ENCODE measurements around the gene WWC1. TPM values are rescaled to one million over a fixed set of nuclear protein-coding genes. Genes with fewer than 3 reads are reported as not detected.

WWC1 gene
- total RNA-seq, 2 experiments from 2014 or later: not detected

DNA sequence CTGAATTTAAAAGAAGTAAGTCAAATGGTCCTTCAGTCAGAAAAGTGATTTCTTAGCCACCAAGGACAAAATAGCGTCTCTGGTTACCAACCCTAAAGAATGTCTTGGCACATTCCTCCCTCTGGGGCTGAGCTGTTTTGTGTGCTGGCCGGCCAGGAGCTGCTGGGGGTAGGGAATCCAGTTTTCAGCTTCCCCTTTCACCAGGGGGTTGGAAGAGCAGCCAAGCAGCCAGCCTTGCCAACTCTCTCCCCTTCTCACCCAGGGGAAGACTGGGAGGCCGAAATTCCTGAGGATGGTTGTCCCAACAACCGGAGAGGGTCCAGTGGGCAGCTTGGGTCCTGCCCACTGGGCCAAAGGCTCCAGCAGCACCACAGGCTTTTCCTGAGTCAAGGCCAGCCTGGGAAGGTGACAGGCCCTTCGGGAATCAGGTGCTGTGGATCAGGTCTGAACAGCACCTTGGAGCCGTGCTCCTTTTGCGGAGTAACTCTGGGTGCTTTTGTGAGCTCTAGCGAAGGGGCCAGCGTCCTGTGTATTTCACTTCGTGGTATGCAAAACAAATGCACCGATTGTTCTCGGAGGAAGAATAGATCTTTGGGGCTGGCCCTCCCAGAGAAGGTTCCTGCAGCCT lies 4.2 kb downstream of the WWC1 start:
- no peak overlapping the region for H3K4me2 ChIP-seq (ENCODE audit: low read length)
- no TSS peak for BruUV-seq (replicated peaks)
- ChIA-PET CTCF (ENCODE audit: unreplicated experiment) (no interaction called here), POLR2A (interaction anchor here (0.7 kb wide), 1 partner anchor 111 kb away, joined by 3 read pairs; no protein-coding TSS in a partner anchor)
- no peaks in the 10 kb centered on the region for H3K9me3 ChIP-seq (ENCODE audit: low read length)
- H3K36me3 ChIP-seq (ENCODE audit: insufficient read depth, low read length): no peaks in the 10 kb centered on the region
- H3K9me2 ChIP-seq (ENCODE audit: insufficient read depth, low read length): no peaks in the 10 kb centered on the region
- H3K4me1 ChIP-seq (ENCODE audit: insufficient read depth, low read length, poor library complexity, severe bottlenecking): no peaks in the 10 kb centered on the region
- intact Hi-C loops (cut with micrococcal nuclease; ENCODE audit: unreplicated experiment): no loop called here
- TF ChIP-seq, protein P1, sequence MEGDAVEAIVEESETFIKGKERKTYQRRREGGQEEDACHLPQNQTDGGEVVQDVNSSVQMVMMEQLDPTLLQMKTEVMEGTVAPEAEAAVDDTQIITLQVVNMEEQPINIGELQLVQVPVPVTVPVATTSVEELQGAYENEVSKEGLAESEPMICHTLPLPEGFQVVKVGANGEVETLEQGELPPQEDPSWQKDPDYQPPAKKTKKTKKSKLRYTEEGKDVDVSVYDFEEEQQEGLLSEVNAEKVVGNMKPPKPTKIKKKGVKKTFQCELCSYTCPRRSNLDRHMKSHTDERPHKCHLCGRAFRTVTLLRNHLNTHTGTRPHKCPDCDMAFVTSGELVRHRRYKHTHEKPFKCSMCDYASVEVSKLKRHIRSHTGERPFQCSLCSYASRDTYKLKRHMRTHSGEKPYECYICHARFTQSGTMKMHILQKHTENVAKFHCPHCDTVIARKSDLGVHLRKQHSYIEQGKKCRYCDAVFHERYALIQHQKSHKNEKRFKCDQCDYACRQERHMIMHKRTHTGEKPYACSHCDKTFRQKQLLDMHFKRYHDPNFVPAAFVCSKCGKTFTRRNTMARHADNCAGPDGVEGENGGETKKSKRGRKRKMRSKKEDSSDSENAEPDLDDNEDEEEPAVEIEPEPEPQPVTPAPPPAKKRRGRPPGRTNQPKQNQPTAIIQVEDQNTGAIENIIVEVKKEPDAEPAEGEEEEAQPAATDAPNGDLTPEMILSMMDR (conservative IDR thresholded peaks at IDR 0.05; ENCODE audit: low read length): no peak
- TF ChIP-seq EZH2phosphoT487 (IDR thresholded peaks at IDR 0.05; ENCODE audit: borderline replicate concordance, low read depth, low read length): no peak
- no peaks in the 10 kb centered on the region for H4K20me1 ChIP-seq (ENCODE audit: insufficient read depth, low read length)
- DNase-seq (ENCODE audit: low spot score): no peak
- H3K4me3 ChIP-seq (ENCODE audit: low read depth, low read length, poor library complexity, severe bottlenecking): no peak overlapping the region
- H2AFZ ChIP-seq (ENCODE audit: low read length): no peak overlapping the region
- no peaks in the 10 kb centered on the region for H3K79me2 ChIP-seq (ENCODE audit: insufficient read depth, low read depth, low read length)
- no peak overlapping the region for H3K27ac ChIP-seq (ENCODE audit: low read depth, low read length, poor library complexity, severe bottlenecking)

- Histone ChIP-seq H3K9me3 (ENCODE audit: low read length) (no peaks in the 10 kb centered on the region), H3K4me1 (ENCODE audit: insufficient read depth, low read length, poor library complexity, severe bottlenecking) (no peaks in the 10 kb centered on the region), H3K4me3 (ENCODE audit: low read depth, low read length, poor library complexity, severe bottlenecking) (no peak overlapping the region), H4K20me1 (ENCODE audit: insufficient read depth, low read length) (no peaks in the 10 kb centered on the region), H2AFZ (ENCODE audit: low read length) (no peak overlapping the region), H3K79me2 (ENCODE audit: insufficient read depth, low read depth, low read length) (no peaks in the 10 kb centered on the region), H3K27ac (ENCODE audit: low read depth, low read length, poor library complexity, severe bottlenecking) (no peak overlapping the region), H3K36me3 (ENCODE audit: insufficient read depth, low read length) (no peaks in the 10 kb centered on the region), H3K9me2 (ENCODE audit: insufficient read depth, low read length) (no peaks in the 10 kb centered on the region), H3K4me2 (ENCODE audit: low read length) (no peak overlapping the region)
- ChIA-PET POLR2A (no interaction called here), CTCF (ENCODE audit: unreplicated experiment) (no interaction called here)
- BruUV-seq (replicated peaks): no TSS peak
- TF ChIP-seq, protein P1 (conservative IDR thresholded peaks at IDR 0.05; ENCODE audit: low read length): no peak
- no peak for TF ChIP-seq EZH2phosphoT487 (IDR thresholded peaks at IDR 0.05; ENCODE audit: borderline replicate concordance, low read depth, low read length)
- intact Hi-C loops (cut with micrococcal nuclease; ENCODE audit: unreplicated experiment): no loop called here
- no peak for DNase-seq (ENCODE audit: low spot score)
Measured at GRCh38 chr5:168296682-168297081, 5.2 kb downstream of the WWC1 start.

DNA sequence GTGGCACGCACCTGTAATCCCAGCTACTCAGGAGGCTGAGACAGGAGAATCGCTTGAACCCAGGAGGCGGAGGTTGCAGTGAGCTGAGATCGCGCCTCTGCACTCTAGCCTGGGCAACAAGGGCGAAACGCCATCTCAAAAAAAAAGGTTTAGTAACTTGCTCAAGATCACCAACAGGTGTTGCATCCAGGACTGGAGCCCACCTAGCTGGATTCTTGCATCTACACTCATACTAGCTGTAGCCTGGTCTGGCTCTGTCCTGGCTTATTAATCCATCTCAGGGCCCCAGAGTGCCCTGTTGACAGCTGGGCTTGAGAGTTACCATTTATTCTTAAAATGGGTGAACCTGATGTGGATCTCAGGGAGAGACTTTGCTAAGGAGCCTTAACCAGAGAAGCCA lies 7.5 kb downstream of the WWC1 start:
- no peak overlapping the region for H3K27ac ChIP-seq (ENCODE audit: low read depth, low read length, poor library complexity, severe bottlenecking)
- DNase-seq (ENCODE audit: low spot score): no peak
- CTCF ChIA-PET (ENCODE audit: unreplicated experiment): no interaction called here
- H4K20me1 ChIP-seq (ENCODE audit: insufficient read depth, low read length): no peaks in the 10 kb centered on the region
- intact Hi-C loops (cut with micrococcal nuclease; ENCODE audit: unreplicated experiment): no loop called here
- no peak overlapping the region for H3K4me2 ChIP-seq (ENCODE audit: low read length)
- H3K79me2 ChIP-seq (ENCODE audit: insufficient read depth, low read depth, low read length): no peaks in the 10 kb centered on the region
- H3K4me3 ChIP-seq (ENCODE audit: low read depth, low read length, poor library complexity, severe bottlenecking): no peak overlapping the region
- BruUV-seq (replicated peaks): no TSS peak
- no peaks in the 10 kb centered on the region for H3K36me3 ChIP-seq (ENCODE audit: insufficient read depth, low read length)
- no peaks in the 10 kb centered on the region for H3K4me1 ChIP-seq (ENCODE audit: insufficient read depth, low read length, poor library complexity, severe bottlenecking)
- no peaks in the 10 kb centered on the region for H3K9me2 ChIP-seq (ENCODE audit: insufficient read depth, low read length)
- no peak for TF ChIP-seq EZH2phosphoT487 (IDR thresholded peaks at IDR 0.05; ENCODE audit: borderline replicate concordance, low read depth, low read length)
- TF ChIP-seq, protein P1 (conservative IDR thresholded peaks at IDR 0.05; ENCODE audit: low read length): no peak
- H3K9me3 ChIP-seq (ENCODE audit: low read length): no peaks in the 10 kb centered on the region
- POLR2A ChIA-PET: no interaction called here
- no peak overlapping the region for H2AFZ ChIP-seq (ENCODE audit: low read length)
